HG03060 (cell line): ENCODE measurements around the gene POC1B.

Source experiments
- ATAC-seq: cut with Tn5 transposase; IDR thresholded peaks from one replicate; pipeline ENCODE4 v1.9.1; 2021; ENCODE audit warnings: low read depth, moderate number of reproducible peaks; ENCODE audit not compliant: unreplicated experiment

The POC1B gene

GRCh38 chr12:89497467-89497866 is 28.4 kb downstream of the POC1B start:
- no peak for ATAC-seq

GRCh38 chr12:89497005-89497404 is 28.8 kb downstream of the POC1B start:
- no peak for ATAC-seq

- ATAC-seq, result peak; percentile 45
Measured at GRCh38 chr12:89494411-89495231, 31.2 kb downstream of the POC1B start.

GRCh38 chr12:89493670-89494302 is 32.1 kb downstream of the POC1B start:
- ATAC-seq, result no peak

GRCh38 chr12:89492883-89493282 is 33.0 kb downstream of the POC1B start:
- no peak for ATAC-seq

- no peak for ATAC-seq
Measured at GRCh38 chr12:89490922-89491321, 34.9 kb downstream of the POC1B start.

GRCh38 chr12:89486264-89486663 is 39.6 kb downstream of the POC1B start:
- ATAC-seq, result no peak

GRCh38 chr12:89484470-89484869 is 41.4 kb downstream of the POC1B start:
- no peak for ATAC-seq

- ATAC-seq, result no peak
Measured at GRCh38 chr12:89481213-89481914, 44.5 kb downstream of the POC1B start.

- no peak for ATAC-seq
Measured at GRCh38 chr12:89479982-89480381, 45.9 kb downstream of the POC1B start.

GRCh38 chr12:89477633-89478279 is 48.1 kb downstream of the POC1B start:
- ATAC-seq, result no peak

- ATAC-seq, result no peak
Measured at GRCh38 chr12:89476904-89477595, 48.8 kb downstream of the POC1B start.

- ATAC-seq, result no peak
Measured at GRCh38 chr12:89476232-89476631, 49.6 kb downstream of the POC1B start.

GRCh38 chr12:89475203-89475990 is 50.5 kb downstream of the POC1B start:
- no peak for ATAC-seq

- no peak for ATAC-seq
Measured at GRCh38 chr12:89474615-89475014, 51.2 kb downstream of the POC1B start.

GRCh38 chr12:89472508-89472907 is 53.3 kb downstream of the POC1B start:
- no peak for ATAC-seq

- no peak for ATAC-seq
Measured at GRCh38 chr12:89470741-89471509, 54.9 kb downstream of the POC1B start.

GRCh38 chr12:89469361-89469760 is 56.5 kb downstream of the POC1B start:
- peak; percentile 47 for ATAC-seq
